GM18520 (cell line): Measurements from ENCODE around the gene FAP.

Experiments
- ATAC-seq: cut with Tn5 transposase; IDR thresholded peaks from one replicate; pipeline ENCODE4 v1.9.1; 2021; ENCODE audit not compliant: unreplicated experiment

The FAP gene

GRCh38 chr2:162188451-162188850, 54.8 kb downstream of the FAP start:
- ATAC-seq, result no peak

GRCh38 chr2:162185541-162186232, 57.6 kb downstream of the FAP start:
- no peak for ATAC-seq

- no peak for ATAC-seq
These were observed 58.3 kb downstream of the FAP start for GRCh38 chr2:162184821-162185450.

GRCh38 chr2:162184359-162184758, 58.9 kb downstream of the FAP start:
- no peak for ATAC-seq

- no peak for ATAC-seq
These were observed 60.9 kb downstream of the FAP start for GRCh38 chr2:162182395-162182794.

GRCh38 chr2:162177301-162177700, 65.9 kb downstream of the FAP start:
- no peak for ATAC-seq

- no peak for ATAC-seq
These were observed 67.5 kb downstream of the FAP start for GRCh38 chr2:162175714-162176113.

GRCh38 chr2:162174746-162175145, 68.5 kb downstream of the FAP start:
- ATAC-seq, result no peak

GRCh38 chr2:162172802-162173370, 70.4 kb downstream of the FAP start:
- ATAC-seq, result no peak

- ATAC-seq, result no peak
These were observed 76.5 kb downstream of the FAP start for GRCh38 chr2:162166745-162167144.

- no peak for ATAC-seq
These were observed 77.1 kb downstream of the FAP start for GRCh38 chr2:162166174-162166573.

GRCh38 chr2:162164802-162165201, 78.4 kb downstream of the FAP start:
- ATAC-seq, result no peak

- no peak for ATAC-seq
These were observed 83.8 kb downstream of the FAP start for GRCh38 chr2:162159446-162159845.

- ATAC-seq, result no peak
These were observed 87.1 kb downstream of the FAP start for GRCh38 chr2:162156149-162156548.

GRCh38 chr2:162155093-162155492, 88.2 kb downstream of the FAP start:
- ATAC-seq, result no peak

GRCh38 chr2:162153608-162154224, 89.5 kb downstream of the FAP start:
- ATAC-seq, result peak; percentile 93

- no peak for ATAC-seq
These were observed 91.1 kb downstream of the FAP start, which contains the start of gene GCG for GRCh38 chr2:162152147-162152546. GCG (minus strand) TSS chr2:162152247; CDS start chr2:162149178, 3,069 bp downstream.

GRCh38 chr2:162149940-162150339, 93.3 kb downstream of the FAP start:
- ATAC-seq, result no peak

- no peak for ATAC-seq
These were observed 93.8 kb downstream of the FAP start for GRCh38 chr2:162149466-162149865.

GRCh38 chr2:162148956-162149355, 94.3 kb downstream of the FAP start:
- no peak for ATAC-seq

- no peak for ATAC-seq
These were observed 99.3 kb downstream of the FAP start for GRCh38 chr2:162143969-162144368.

GRCh38 chr2:162138310-162138709, 104.9 kb downstream of the FAP start:
- ATAC-seq, result no peak
